Epithelial cell of esophagus (primary cell): ENCODE measurements around the gene CCM2.

Experiments used
- DNase-seq: peaks from one replicate; pipeline ENCODE4 v3.0.0; 2010; ENCODE audit warnings: low read depth
- H3K4me3 ChIP-seq: 2 replicates; pipeline ENCODE4 v1.5.1; 2011; ENCODE audit warnings: mild to moderate bottlenecking, low read length, control low read depth
- TF ChIP-seq, protein P1 (sequence below): IDR thresholded peaks from 2 replicates; pipeline ENCODE4 v1.5.1; 2011; ENCODE audit warnings: low read depth, mild to moderate bottlenecking, low read length, control low read depth, inconsistent platforms; ENCODE audit not compliant: insufficient read depth; ENCODE audit errors: missing control alignments

Gene CCM2

GRCh38 chr7:45007106-45007505 is 7.1 kb downstream of the CCM2 start:
- TF ChIP-seq, protein P1, sequence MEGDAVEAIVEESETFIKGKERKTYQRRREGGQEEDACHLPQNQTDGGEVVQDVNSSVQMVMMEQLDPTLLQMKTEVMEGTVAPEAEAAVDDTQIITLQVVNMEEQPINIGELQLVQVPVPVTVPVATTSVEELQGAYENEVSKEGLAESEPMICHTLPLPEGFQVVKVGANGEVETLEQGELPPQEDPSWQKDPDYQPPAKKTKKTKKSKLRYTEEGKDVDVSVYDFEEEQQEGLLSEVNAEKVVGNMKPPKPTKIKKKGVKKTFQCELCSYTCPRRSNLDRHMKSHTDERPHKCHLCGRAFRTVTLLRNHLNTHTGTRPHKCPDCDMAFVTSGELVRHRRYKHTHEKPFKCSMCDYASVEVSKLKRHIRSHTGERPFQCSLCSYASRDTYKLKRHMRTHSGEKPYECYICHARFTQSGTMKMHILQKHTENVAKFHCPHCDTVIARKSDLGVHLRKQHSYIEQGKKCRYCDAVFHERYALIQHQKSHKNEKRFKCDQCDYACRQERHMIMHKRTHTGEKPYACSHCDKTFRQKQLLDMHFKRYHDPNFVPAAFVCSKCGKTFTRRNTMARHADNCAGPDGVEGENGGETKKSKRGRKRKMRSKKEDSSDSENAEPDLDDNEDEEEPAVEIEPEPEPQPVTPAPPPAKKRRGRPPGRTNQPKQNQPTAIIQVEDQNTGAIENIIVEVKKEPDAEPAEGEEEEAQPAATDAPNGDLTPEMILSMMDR: no peak
- DNase-seq: no peak
- no peak overlapping the region for H3K4me3 ChIP-seq

GRCh38 chr7:45007571-45008328 is 7.7 kb downstream of the CCM2 start:
- TF ChIP-seq, protein P1: no peak
- DNase-seq: no peak
- H3K4me3 ChIP-seq: no peak overlapping the region

DNA sequence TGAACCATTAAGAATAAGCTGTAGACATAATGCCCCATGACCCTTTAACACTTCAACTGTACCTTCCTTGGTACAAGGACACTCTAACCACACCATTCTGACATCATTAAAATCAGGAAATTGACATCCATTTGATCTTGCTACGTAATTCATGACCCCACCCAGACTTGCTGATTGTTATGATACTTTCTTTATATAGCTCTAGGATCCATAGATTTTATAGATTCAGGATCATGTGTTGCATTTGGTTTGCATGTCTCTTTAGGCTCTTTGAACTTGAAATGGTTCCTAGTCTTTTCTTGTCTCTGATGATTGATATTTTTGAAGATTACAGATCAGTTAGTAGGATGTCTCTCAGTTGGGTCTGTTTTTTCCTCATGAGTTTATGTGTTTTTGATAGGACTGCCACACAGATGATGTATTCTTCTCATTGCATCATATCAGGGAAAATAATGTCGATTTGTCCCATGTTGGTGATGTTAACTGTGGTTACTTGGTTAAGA is 13.5 kb downstream of the CCM2 start:
- no peak for DNase-seq
- H3K4me3 ChIP-seq: no peak overlapping the region
- TF ChIP-seq, protein P1: no peak

DNA sequence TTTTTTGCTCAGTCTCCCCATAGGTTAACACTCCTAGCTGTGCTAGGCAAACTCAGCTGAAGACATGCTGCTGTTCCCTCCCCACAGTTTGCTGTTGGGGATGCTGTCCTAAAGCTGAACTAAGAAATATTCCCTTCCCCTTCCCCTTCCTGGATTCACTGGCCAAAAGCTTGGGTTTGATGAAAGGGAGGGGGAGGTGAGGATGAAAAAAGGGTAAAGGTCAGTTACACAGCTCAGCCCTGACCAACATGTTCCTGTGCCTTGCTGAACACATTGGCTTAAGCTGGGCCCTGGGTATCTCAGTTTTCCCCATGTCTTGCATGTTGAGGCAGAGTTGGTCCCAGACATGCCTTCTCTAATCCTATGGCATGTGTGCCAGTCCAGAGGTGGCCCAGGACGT is 15.3 kb downstream of the CCM2 start:
- TF ChIP-seq, protein P1: no peak
- DNase-seq: no peak
- no peak overlapping the region for H3K4me3 ChIP-seq

DNA sequence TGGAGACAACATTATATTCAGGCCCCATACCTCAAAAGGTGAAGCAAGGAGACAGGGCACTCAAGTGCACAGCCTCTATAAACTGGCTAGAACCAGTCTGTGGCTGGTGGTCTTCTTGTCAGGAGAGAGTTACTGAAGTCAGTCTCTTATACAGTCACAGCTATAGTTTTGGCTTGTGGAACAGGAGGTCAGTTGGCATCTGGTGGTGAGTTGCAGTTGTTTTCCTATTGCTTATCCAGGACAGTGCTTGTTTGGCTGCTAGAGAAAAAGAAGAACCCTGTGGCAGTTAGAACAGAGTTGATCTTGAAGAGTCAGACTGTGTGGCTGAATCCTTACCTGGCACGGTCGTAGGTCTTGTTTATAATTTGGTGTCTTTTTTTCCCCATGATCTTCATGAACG is 17.3 kb downstream of the CCM2 start:
- TF ChIP-seq, protein P1: no peak

DNA sequence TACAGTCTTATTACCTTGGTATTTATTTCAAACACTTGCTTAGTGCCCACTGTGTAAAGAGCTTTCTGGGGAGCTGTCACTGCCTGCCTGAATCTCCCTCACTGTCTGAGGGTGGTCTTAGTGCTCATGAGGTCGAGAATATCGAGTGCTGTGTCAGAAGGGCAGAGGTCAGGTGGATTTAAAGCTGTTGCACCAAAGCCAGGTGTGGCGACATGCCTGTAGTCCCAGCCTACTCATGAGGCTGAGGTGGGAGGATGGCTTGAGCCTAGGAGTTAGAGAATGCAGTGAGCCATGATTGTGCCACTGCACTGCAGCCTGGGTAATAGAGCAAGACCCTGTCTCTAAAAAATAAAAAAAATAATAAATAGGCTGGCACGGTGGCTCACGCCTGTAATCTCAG is 20.9 kb downstream of the CCM2 start:
- DNase-seq: no peak
- H3K4me3 ChIP-seq: no peak overlapping the region
- TF ChIP-seq, protein P1: no peak

More for the DNA sequence above, 17.3 kb downstream of the CCM2 start:
- no peak overlapping the region for H3K4me3 ChIP-seq
- DNase-seq: no peak

DNA sequence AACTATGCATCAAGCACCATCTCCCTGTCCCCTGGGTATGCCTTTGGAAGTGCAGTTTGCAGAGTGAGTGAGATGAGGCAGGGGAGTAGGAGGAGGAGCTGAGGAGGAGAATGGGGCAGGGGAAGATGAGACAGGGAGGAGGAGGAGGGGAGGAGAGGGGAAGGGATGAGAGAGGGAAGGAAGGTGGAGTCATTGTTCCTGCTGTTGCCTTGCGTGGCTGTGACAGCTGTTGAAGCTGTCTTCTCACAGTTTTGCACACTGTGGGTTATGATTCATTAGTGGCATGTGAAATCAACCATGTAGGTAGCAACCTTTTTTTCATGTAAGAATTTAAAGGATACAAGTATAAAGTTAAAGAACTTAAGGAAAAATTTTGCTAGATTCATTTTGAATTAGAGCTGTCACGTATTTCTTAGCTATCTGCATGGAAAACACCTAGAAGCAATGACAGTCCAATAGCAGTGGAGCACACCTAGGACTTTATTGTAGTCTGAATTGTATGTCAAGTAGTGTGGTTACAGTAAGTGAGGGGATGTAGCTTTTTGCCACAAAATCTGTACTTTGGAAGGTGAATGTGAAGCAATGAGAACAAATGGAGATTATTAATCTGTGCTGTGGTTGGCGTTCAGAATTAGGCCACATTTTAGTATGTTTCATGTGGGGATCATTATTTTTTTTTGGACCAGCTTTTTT is 21.7 kb downstream of the CCM2 start:
- peak; percentile 58 for DNase-seq
- TF ChIP-seq, protein P1: no peak
- H3K4me3 ChIP-seq: no peak overlapping the region
